Endothelial cell (in vitro differentiated cells): ENCODE data around the gene AFG3L2. TPM values are rescaled to one million over a fixed set of nuclear protein-coding genes. Genes with fewer than 3 reads are reported as not detected.

Experiments used
- DNase-seq: peaks from one replicate; pipeline ENCODE4 v3.0.0; 2021; ENCODE audit warnings: low spot score
- H3K27ac Mint-ChIP-seq: one replicate; pipeline ENCODE4 v1.8.0; 2021; ENCODE audit warnings: mixed read lengths, inconsistent platforms; ENCODE audit not compliant: unreplicated experiment
- H3K27me3 Mint-ChIP-seq: one replicate; pipeline ENCODE4 v1.8.0; 2021; ENCODE audit warnings: mild to moderate bottlenecking, moderate library complexity, mixed read lengths, inconsistent platforms; ENCODE audit not compliant: unreplicated experiment
- H3K36me3 Mint-ChIP-seq: one replicate; pipeline ENCODE4 v1.8.0; 2021; ENCODE audit warnings: mild to moderate bottlenecking, low read depth, mixed read lengths, inconsistent platforms; ENCODE audit not compliant: unreplicated experiment
- H3K4me1 Mint-ChIP-seq: one replicate; pipeline ENCODE4 v1.8.0; 2021; ENCODE audit warnings: mild to moderate bottlenecking, mixed read lengths, inconsistent platforms; ENCODE audit not compliant: unreplicated experiment
- H3K4me3 Mint-ChIP-seq: one replicate; pipeline ENCODE4 v1.8.0; 2021; ENCODE audit warnings: mild to moderate bottlenecking, mixed read lengths, inconsistent platforms; ENCODE audit not compliant: unreplicated experiment
- H3K9me3 Mint-ChIP-seq: one replicate; pipeline ENCODE4 v1.8.0; 2021; ENCODE audit warnings: mixed read lengths, inconsistent platforms; ENCODE audit not compliant: unreplicated experiment
- CTCF ChIP-seq: fragments of 200-600 bp; sonication (generic); IDR thresholded peaks from one replicate; pipeline ENCODE4 v1.5.0; 2021; ENCODE audit warnings: antibody characterized with exemption; ENCODE audit not compliant: unreplicated experiment
- total RNA-seq: library from RNA; stranded (reverse); fragmentation: NEBNext Ultra II Directional; extraction: Animal tissue kit (Norgen Biotek cat#: 25700); gene quantifications from one replicate; pipeline ENCODE4 v1.2.1, GENCODE V29; 2021; ENCODE audit not compliant: unreplicated experiment

Gene AFG3L2
- total RNA-seq, 1 donor from 2014 or later = 47.7 TPM

GRCh38 chr18:12308386-12309100 lies 68.5 kb downstream of the AFG3L2 start:
- Mint-ChIP-seq H3K27me3 (peaks cover 16% of the 10 kb centered on the region), H3K27ac (peak overlapping the region; percentile 57), H3K4me1 (peaks cover 51% of the 10 kb centered on the region), H3K36me3 (peaks cover 40% of the 10 kb centered on the region), H3K4me3 (peak overlapping the region; percentile 93), H3K9me3 (no peaks in the 10 kb centered on the region)
- DNase-seq = peak; percentile 66
- TF ChIP-seq CTCF = no peak

- peaks cover 45% of the 10 kb centered on the region for H3K4me1 Mint-ChIP-seq
- peak; percentile 82 for DNase-seq
- no peaks in the 10 kb centered on the region for H3K9me3 Mint-ChIP-seq
- TF ChIP-seq CTCF = no peak
- H3K36me3 Mint-ChIP-seq = peaks cover 33% of the 10 kb centered on the region
- H3K27ac Mint-ChIP-seq = peak within 1 kb of the TSS; percentile 77
- peak within 1 kb of the TSS; percentile 93 for H3K4me3 Mint-ChIP-seq
- H3K27me3 Mint-ChIP-seq = peaks cover 16% of the 10 kb centered on the region
These were observed 69.2 kb downstream of the AFG3L2 start, which contains the start of gene TUBB6 for GRCh38 chr18:12307701-12308385. Gene TUBB6 (plus strand): TSS chr18:12308241. CDS start chr18:12308293, 52 bp downstream.

- DNase-seq = peak; percentile 58
- H3K4me1 Mint-ChIP-seq = peaks cover 45% of the 10 kb centered on the region
- TF ChIP-seq CTCF = no peak
- peaks cover 16% of the 10 kb centered on the region for H3K27me3 Mint-ChIP-seq
- no peaks in the 10 kb centered on the region for H3K9me3 Mint-ChIP-seq
- H3K27ac Mint-ChIP-seq = peak overlapping the region; percentile 85
- peak overlapping the region; percentile 93 for H3K4me3 Mint-ChIP-seq
- H3K36me3 Mint-ChIP-seq = peaks cover 29% of the 10 kb centered on the region
These were observed 70.0 kb downstream of the AFG3L2 start for GRCh38 chr18:12306752-12307700.

- no peak overlapping the region for H3K27ac Mint-ChIP-seq
- no peak for DNase-seq
- peaks cover 37% of the 10 kb centered on the region for H3K4me1 Mint-ChIP-seq
- H3K27me3 Mint-ChIP-seq = peaks cover 16% of the 10 kb centered on the region
- H3K36me3 Mint-ChIP-seq = peaks cover 19% of the 10 kb centered on the region
- no peak for TF ChIP-seq CTCF
- peak overlapping the region; percentile 93 for H3K4me3 Mint-ChIP-seq
- no peaks in the 10 kb centered on the region for H3K9me3 Mint-ChIP-seq
These were observed 70.9 kb downstream of the AFG3L2 start for GRCh38 chr18:12305930-12306629.
